ENCODE data around the gene VKORC1L1. TPM values are rescaled to one million over a fixed set of nuclear protein-coding genes. Genes with fewer than 3 reads are reported as not detected.
"Not testable (repeated sequence)": the region's sequence is repeated elsewhere in the genome, so short reads cannot be mapped to it uniquely, and the experiment has no call there.

VKORC1L1 gene
- 5.2 and 6.9 TPM in 2 replicates for total RNA-seq (2014; rRNA removed; shearing (Covaris generic); ENCODE audit: low replicate concordance)

DNA sequence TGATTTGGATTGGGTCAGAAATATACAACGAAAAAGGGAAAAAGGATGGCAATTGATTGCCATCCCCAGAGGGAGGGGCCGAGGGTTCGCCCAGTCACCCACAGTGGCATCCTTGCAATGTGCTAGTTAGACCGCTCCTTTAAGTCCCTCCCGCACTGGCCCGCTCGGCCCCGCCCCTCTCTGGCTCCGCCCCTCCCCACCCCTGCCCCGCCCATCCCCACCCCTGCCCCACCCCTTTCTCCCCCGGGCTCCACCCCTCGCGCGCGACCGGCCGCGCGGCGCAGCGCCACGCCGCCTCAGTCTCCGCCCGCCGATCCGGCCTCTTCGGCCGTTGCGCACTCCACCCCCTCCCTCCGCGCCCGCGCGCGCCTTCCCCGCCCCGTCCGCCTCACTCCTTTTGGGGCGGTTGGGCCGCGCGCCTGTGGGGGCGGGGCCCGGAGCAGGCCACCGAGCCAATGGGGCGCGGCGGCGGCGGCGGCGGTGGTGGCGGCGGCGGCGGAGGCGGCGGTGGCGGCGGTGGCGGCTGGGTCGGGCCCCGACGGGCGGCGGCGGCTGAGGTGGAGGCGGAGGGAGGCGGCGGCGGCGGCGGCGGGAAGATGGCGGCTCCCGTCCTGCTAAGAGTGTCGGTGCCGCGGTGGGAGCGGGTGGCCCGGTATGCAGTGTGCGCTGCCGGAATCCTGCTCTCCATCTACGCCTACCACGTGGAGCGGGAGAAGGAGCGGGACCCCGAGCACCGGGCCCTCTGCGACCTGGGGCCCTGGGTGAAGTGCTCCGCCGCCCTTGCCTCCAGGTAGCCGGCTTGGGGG, at the start of gene VKORC1L1:
VKORC1L1 (plus strand) TSS at position 299 of the 806 bp plus-strand sequence; CDS start at position 597, 298 bp downstream.
- DNase-seq (ENCODE audit: low read depth) = peak; percentile 80
- in situ Hi-C loops (cut with HindIII; ENCODE audit: low pct_unique_long_range_greater_than_20kb, low sequenced_read_pairs) = no loop called here

DNA sequence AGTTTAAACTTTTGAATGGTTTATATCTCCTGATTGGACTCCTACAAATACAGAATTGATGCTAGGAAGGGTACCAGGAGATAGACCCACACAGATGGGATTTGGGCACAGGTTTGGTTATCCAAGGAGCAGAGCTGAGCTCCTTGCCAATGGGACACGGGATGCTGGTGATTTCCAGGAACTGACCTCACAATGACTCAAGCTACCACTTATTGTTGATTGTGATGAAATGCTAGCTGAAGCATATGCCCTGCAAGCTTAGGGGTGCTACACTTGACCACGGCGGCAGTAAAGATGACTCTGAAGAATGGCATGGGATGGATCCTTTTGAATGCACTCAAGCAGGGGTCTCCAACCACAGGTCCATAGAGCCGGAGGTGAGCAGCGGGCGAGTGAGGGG, 45.5 kb upstream of the VKORC1L1 start:
- in situ Hi-C loops (cut with HindIII; ENCODE audit: low pct_unique_long_range_greater_than_20kb, low sequenced_read_pairs) = no loop called here
- DNase-seq (ENCODE audit: low read depth) = no peak

DNA sequence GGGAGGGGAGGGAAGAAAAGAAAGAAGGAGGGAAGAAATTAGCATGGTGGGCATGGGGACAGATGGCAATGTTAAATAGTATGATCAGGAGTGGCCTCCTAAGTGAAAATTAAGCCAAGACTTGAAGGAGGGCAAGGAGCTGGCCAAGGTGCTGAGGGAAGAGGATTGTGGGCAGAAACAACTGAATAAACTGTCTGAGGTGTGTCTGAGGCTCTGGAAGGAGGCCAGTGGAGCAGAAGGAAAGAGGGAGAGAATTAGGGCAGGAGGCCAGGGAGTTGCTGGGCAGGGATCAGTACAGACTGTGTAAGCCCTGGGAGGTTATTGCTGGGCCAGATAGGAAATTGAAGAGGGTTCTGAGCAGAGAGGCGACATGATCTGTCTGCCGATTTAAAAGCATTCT, 40.6 kb upstream of the VKORC1L1 start:
- DNase-seq (ENCODE audit: low read depth) = peak; percentile 29
- in situ Hi-C loops (cut with HindIII; ENCODE audit: low pct_unique_long_range_greater_than_20kb, low sequenced_read_pairs) = no loop called here

DNA sequence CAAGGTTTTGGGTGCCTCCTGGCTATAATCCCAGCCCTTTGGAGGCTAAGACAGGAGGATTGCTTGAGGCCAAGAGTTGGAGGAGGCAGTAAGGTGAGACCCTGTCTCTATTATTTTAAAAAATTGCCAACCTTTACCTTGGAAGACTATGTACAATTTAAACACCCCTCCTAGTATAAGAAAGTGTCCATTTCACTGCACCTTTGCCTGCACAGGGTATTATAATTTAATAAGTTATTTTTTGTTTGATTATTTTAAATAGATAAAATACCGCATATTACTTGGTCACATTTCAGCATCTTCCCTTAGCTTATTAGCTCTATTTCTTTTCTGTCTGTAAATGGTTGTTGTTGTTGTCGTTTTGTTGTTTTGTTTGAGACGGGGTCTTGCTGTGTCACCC, 36.2 kb upstream of the VKORC1L1 start:
- in situ Hi-C loops (cut with HindIII; ENCODE audit: low pct_unique_long_range_greater_than_20kb, low sequenced_read_pairs); DNase-seq (ENCODE audit: low read depth): not testable (repeated sequence)

DNA sequence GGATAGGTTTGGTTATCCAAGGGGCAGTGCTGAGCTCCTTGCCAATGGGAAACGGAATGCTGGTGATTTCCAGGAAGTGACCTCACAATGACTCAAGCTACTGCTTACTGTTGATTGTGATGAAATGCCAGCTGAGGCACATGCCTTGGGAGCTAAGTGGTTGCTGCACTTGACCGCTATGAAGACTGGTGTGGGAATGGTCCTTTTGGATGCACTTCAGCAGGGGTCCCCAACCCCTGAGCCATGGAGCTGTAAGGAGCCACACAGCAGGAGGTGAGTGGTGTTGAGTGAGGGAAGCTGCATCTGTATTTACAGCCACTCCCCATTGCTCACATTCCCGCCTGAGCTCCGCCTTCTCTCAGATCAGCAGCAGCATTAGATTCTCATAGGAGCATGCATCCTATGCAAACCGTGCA, 35.3 kb upstream of the VKORC1L1 start:
- in situ Hi-C loops (cut with HindIII; ENCODE audit: low pct_unique_long_range_greater_than_20kb, low sequenced_read_pairs); DNase-seq (ENCODE audit: low read depth): not testable (repeated sequence)

DNA sequence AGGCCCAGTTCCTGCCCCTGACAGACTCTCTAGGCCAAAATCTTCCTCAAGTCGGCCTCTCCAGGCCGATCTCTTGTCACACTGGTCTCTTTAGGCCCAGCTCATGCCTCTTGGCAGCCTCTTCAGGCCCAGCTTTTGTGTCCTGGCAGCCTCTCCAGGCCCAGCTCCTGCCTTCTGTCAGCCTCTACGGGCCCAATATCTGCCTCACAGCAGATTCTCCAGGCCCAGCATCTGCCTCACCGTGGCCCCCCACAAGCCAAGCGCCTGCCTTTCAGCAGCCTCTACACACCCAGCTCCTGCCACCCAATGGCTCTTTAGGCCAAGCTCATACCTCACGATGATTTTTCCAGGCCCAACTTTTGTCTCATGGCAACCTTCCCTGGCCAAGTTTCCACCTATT, 33.0 kb upstream of the VKORC1L1 start:
- in situ Hi-C loops (cut with HindIII; ENCODE audit: low pct_unique_long_range_greater_than_20kb, low sequenced_read_pairs) = no loop called here
- no peak for DNase-seq (ENCODE audit: low read depth)

DNA sequence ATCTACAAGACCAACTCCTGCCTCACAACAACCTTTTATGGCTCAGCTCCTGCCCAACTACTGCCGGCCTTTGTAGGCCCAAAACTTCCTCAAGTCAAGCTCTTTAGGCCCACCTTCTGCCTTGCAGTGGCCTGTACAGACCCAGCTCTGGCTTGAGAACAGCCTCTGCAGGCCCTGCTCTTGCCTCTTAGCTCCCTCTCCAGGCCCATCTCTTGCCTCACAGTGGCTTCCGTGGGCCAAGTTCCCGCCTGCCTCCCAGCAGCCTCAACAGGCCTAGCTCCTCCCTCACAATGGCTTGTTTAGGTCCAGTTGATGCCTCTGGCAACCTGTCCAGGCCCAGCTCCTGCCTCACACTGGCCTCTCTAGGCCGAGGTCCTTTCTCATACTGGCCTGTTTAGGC, 32.4 kb upstream of the VKORC1L1 start:
- in situ Hi-C loops (cut with HindIII; ENCODE audit: low pct_unique_long_range_greater_than_20kb, low sequenced_read_pairs) = no loop called here
- no peak for DNase-seq (ENCODE audit: low read depth)

DNA sequence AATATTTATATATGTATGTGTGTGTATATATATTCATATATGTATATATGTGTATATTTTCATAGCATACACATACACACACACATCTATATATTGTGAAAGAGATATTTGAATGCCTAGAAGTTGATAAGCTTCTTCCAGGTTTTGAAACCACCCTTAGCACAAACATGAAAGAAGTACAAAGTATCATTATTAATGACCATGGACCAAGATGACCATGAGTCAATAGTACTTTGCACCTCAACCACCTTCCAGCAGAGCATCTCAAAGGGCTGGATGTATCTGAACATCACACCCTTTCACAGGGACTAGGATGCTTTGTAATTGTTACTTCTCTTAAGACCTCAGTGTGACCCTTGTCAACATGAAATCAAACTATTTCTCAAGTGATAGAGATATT, 29.3 kb upstream of the VKORC1L1 start:
- in situ Hi-C loops (cut with HindIII; ENCODE audit: low pct_unique_long_range_greater_than_20kb, low sequenced_read_pairs); DNase-seq (ENCODE audit: low read depth): not testable (repeated sequence)

DNA sequence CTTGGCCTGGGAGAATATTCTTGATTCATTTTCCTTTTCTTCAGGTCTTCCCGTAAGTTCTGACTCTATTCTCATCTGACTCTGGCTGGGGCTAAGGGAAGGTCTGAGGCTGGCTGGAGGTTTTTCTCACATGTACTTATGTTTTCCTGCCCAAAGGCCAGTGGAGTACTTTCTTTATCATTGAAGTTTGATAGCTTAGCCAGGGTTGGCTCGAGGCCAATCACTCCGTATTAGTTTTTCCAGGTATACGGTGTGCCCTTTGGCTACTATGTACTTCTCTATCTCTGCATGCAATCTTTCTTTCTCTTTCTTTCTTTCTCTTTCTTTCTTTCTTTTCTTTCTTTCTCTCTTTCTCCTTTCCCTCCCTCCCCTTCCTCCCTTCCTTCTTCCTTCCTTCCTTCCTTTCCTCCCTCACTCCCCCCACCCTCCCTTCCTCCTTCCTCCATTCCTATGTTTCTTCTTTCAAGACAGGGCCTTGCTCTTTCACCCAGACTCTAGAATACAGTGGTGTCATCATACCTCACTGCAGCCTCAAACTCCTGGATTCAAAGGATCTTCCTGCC, 26.8 kb upstream of the VKORC1L1 start:
- in situ Hi-C loops (cut with HindIII; ENCODE audit: low pct_unique_long_range_greater_than_20kb, low sequenced_read_pairs) = no loop called here
- no peak for DNase-seq (ENCODE audit: low read depth)

DNA sequence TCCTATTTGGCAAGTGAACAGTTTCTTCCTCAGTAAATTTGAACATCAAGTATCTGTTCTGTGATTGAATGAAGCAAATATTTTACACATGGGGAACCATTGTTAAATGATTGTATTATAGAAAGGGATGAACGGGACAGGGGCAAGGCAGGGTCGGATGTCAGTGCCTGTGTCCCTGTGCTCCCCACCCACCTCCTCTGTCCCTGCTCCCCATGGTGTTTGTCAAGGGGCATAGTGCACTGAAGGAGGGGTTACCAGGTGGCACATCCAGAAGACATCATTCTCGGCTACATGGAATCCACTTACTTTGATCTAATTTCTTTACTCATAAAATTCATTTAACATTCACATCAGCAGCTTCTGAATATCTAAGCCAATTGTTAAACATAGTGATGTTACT, 19.4 kb upstream of the VKORC1L1 start:
- DNase-seq (ENCODE audit: low read depth); in situ Hi-C loops (cut with HindIII; ENCODE audit: low pct_unique_long_range_greater_than_20kb, low sequenced_read_pairs): not testable (repeated sequence)

DNA sequence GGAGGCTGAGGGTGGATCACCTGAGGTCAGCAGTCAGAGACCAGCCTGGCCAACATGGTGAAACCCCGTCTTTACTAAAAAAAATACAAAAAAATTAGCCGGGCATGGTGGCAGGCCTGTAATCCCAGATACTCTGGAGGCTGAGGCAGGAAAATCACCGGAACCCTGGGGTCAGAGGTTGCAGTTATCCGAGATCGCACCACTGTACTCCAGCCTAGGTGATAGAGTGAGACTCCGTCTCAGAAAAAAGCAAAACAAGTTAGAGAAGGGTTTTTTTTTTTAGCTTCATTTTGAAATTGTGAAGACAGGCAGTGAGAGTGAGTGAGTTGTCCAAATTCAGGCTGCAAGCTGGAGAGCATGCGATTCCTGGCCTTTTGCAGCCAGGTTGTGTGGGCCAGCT, 19.0 kb upstream of the VKORC1L1 start:
- DNase-seq (ENCODE audit: low read depth); in situ Hi-C loops (cut with HindIII; ENCODE audit: low pct_unique_long_range_greater_than_20kb, low sequenced_read_pairs): not testable (repeated sequence)

DNA sequence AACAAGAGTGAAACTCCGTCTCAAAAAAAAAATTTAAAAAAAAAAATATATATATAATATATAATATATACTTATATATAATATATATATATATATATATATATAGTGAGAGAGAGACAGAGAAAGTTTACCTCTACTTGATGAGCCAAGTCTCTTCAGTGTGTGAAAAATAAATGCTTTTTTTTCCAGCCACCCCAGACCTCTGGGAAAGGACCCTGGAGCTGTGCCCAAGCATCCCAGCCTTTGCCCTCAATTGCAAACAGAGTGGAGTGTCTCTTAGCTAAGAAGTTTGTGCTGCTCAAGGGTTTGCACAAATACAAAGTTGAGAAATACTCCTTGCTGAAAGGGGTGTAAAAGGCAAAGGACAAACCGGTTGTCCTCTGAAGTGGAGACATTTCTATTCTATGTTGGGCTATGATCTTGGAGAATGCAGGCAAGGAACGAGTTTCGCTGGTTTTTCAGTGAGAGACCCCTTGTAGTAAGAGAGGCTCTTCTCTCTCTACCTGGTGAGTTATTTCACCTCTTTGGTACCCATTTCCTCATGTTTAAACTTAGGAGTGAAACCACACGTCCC, 15.5 kb upstream of the VKORC1L1 start:
- in situ Hi-C loops (cut with HindIII; ENCODE audit: low pct_unique_long_range_greater_than_20kb, low sequenced_read_pairs); DNase-seq (ENCODE audit: low read depth): not testable (repeated sequence)

DNA sequence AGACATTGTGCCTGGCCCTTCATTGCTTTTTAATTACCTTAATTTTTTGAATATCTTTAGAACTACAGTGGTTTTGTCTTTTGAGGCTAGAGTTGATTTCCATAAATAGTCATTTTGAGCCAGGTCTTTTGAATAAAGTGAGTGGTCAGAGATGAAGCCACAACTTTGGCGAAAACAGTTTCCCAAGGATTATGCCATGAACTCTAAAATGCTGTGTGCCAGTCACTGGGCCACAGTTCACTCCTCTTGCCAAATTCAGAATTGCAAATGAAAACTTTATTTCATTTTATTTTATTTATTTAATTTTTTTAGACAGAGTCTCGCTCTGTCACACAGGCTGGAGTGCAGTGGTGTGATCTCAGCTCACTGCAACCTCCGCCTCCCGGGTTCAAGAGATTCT, 14.2 kb upstream of the VKORC1L1 start:
- DNase-seq (ENCODE audit: low read depth); in situ Hi-C loops (cut with HindIII; ENCODE audit: low pct_unique_long_range_greater_than_20kb, low sequenced_read_pairs): not testable (repeated sequence)

DNA sequence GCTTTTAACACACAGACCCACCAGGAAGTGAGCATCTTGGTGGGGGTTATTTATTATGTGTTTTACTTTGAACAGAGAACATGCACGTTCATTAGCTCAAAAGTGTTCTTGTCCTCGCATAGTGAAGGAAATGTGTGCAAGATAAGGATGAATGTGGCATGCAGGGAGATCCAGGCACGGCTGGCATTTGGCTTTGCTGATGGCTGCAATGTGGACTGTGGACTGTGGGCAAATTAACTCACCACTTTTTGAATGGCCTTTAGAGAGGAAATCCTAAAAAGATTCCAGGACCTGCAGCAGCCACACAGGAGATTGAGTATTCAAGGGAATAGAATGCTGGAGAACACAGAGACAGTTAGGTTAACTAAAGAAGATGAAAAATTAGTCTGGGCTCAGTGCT, 6.6 kb upstream of the VKORC1L1 start:
- DNase-seq (ENCODE audit: low read depth); in situ Hi-C loops (cut with HindIII; ENCODE audit: low pct_unique_long_range_greater_than_20kb, low sequenced_read_pairs): not testable (repeated sequence)

DNA sequence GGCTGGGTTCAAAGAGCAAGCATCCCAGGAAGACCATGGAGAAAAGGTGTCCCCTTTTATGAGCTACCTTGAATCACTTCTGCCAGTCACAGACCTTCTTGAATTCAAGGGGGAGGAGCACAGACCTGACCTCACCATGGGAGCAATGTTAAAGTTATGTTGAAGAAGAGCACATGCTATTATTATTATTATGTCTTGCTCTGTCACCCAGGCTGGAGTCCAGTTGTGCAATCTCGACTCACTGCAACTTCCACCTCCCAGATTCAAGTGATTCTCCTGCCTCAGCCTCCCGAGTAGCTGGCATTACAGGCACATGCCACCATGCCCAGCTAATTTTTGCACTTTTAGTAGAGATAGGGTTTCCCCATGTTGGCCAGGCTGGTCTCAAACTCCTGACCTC, 5.2 kb upstream of the VKORC1L1 start:
- DNase-seq (ENCODE audit: low read depth) = not testable (repeated sequence)

DNA sequence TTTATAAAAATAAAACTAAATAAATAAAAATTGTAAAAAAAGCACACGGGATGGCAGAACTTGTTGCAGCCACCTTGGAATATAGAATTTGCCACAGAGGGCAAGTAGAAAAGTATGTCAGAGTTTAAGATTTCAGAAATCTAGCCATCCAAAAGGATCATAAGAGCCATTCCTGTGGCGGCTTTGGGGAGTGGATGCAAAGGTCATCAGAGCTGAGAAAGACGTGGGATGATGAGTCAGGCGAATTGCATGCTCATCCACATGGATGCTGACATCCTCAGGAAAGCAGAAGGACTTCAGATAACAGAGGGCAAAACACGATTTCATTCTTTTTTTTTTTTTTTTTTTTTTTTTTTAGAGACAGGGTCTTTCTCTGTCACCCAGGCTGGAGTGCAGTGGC, 3.6 kb upstream of the VKORC1L1 start:
- DNase-seq (ENCODE audit: low read depth) = peak; percentile 59
- in situ Hi-C loops (cut with HindIII; ENCODE audit: low pct_unique_long_range_greater_than_20kb, low sequenced_read_pairs) = not testable (repeated sequence)

More for the DNA sequence above, 5.2 kb upstream of the VKORC1L1 start:
- in situ Hi-C loops (cut with HindIII; ENCODE audit: low pct_unique_long_range_greater_than_20kb, low sequenced_read_pairs) = not testable (repeated sequence)

DNA sequence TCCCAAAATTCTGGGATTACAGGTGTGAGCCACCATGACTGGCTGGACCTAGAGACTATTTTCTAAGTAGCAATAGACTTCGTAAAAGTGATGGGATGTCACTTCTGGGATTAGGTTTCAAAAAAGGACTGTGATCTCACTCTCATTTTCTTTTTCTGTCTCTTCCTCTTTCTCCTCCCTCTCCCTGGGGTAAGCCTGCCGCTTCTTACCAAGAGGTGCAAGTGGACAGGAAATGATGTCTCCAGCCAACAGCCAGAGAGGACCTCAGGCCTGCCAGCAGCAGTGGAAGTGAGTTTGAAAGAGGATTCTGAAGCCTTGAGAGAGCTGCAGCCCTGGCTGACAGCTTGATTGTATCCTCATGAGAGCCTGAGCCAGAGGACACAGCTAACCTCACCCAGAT, 1.4 kb upstream of the VKORC1L1 start:
- DNase-seq (ENCODE audit: low read depth); in situ Hi-C loops (cut with HindIII; ENCODE audit: low pct_unique_long_range_greater_than_20kb, low sequenced_read_pairs): not testable (repeated sequence)

DNA sequence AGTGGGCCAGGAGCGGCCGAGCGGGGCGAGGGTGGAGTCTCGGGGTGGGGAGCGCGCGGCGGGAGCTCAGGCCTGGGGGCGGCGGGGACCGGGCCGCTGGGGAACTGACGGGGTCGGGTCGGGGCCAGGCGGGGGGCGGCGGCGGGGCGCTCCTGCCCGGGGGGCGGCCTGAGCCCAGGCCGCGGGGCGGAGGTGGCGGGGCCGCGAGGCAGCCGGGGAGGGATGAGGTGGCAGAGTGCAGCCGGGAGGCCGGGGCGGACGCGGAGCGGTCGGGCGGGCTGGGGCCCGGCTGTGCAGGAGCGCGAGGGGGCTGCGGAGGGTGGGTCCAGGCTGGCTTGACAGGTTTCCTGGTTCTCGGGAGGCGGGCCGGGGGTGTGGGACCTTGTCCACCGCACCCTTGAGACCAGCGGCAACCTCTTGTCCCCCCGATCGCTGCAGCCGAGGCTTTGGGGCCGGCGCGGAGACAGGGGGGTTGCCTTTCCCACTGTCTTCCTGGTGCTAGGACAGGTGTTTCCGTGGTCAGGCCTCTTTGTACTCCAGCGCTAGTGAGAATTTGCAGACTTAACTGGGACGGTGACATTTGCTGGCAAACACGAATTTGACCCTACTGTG, 814 bp downstream of the VKORC1L1 start:
- in situ Hi-C loops (cut with HindIII; ENCODE audit: low pct_unique_long_range_greater_than_20kb, low sequenced_read_pairs) = not testable (repeated sequence)
- peak; percentile 14 for DNase-seq (ENCODE audit: low read depth)

DNA sequence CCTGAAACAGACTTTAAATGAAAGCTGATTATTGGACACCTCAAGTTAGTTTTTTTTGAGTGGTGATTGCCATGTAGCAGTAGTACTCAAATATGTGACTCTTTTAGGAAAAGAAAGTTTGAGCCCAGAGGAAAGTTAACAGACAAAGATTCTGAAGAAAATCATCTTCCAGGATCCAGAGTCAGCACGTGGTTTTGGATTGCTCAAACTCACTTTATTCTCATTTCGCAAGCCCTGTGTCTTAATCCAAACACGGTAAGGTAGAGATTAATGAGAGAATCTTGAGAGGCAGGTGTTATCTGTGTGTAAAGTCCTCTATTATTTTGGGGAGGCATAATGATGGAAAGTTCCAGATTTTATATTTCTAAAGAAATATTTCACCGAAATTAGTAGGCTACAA, 2.8 kb downstream of the VKORC1L1 start:
- DNase-seq (ENCODE audit: low read depth); in situ Hi-C loops (cut with HindIII; ENCODE audit: low pct_unique_long_range_greater_than_20kb, low sequenced_read_pairs): not testable (repeated sequence)
